ENCODE results near the gene COMMD2.

The COMMD2 gene

DNA sequence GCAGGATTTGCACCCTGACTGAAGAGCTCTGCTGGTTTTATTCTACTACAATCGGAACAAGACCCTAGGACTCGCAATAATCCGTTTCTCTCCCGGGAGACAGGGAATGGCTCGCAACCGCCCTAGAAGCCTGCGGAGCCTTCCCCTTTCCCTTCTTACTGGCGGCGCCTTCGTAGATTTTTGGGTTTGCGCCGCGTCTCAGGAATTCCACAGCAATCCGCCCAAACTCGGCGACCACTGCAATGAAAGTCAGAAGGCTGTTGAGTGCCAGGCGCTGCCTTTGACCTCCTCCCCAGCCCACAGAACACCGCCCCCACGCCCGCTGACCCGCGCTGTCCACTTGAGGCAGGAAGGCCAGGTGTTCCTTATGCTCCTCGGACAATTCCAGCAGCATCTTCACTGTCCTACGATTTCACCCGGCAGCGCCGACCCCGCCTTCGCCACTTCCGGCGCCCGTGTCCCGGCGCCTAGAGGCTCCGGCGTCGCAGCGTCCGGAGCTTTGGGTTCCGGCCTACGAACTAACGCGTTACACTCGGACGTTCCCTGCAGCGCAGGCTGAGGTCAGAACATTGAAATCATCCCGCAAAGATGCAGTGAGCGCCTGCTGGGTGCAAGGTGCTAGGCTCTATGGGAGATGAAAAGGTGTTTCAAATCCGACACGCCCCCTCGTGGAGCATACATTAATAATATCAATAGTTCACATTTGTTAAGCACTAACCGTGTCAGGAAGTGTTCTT lies at the start of gene COMMD2:
COMMD2 (minus strand) TSS at position 439 of the 737 bp plus-strand sequence; CDS start at position 394, 45 bp downstream.
- DNase-seq = peak; percentile 84

- no peak for DNase-seq
Measured at GRCh38 chr3:149801639-149802038, 49.4 kb upstream of the COMMD2 start.

DNA sequence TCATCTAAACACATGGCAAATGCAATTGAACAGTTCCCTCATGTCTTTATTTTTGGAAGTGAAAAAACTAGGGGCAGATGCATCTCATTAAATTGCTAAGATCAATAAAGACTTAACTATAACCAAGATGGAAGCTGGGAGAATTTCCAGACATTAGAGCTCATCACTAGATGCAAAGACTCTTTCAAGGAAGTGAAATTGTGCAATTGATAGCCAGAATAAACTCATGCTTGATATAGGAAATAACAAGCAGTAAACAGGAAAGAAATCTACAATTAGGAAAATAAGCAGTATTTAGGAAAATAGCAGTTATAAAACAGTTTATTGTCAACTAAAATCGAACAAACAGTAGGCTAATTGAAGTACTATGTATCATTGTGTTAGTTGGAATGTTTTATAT lies 48.9 kb upstream of the COMMD2 start:
- no peak for DNase-seq

DNA sequence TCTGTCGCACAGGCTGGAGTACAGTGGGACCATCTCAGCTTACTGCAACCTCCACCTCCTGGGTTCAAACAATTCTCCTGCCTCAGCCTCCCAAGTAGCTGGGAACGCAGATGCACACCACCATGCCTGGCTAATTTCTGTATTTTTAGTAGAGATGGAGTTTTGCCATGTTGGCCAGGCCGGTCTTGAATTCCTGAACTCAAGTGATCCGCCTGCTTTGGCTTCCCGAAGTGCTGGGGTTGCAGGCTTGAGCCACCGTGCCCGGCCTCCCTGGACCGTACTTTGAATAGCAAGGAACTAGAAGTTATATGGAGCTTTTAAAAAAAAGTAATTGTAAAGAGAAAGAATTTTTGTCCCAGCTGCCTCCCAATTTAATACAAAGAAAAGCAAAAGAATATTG lies 48.4 kb upstream of the COMMD2 start:
- DNase-seq = no peak

DNA sequence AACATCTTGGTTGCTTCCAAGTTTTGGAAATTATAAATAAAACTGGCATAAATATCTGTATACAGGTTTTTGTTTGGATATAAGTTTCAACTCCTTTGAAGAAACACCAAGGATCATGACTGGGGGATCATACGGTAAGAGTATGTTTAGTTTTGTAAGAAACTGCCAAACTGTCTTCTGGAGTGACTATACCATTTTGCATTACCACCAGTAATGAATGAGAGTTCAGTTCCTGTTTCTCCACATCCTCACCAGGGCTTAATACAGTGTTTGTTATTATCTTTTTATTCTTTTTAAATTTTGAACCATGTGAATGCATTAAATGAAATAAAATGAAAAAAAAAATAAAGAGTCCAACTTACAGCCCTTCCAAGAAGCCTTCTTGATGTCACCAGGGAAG lies 43.7 kb upstream of the COMMD2 start:
- no peak for DNase-seq

DNA sequence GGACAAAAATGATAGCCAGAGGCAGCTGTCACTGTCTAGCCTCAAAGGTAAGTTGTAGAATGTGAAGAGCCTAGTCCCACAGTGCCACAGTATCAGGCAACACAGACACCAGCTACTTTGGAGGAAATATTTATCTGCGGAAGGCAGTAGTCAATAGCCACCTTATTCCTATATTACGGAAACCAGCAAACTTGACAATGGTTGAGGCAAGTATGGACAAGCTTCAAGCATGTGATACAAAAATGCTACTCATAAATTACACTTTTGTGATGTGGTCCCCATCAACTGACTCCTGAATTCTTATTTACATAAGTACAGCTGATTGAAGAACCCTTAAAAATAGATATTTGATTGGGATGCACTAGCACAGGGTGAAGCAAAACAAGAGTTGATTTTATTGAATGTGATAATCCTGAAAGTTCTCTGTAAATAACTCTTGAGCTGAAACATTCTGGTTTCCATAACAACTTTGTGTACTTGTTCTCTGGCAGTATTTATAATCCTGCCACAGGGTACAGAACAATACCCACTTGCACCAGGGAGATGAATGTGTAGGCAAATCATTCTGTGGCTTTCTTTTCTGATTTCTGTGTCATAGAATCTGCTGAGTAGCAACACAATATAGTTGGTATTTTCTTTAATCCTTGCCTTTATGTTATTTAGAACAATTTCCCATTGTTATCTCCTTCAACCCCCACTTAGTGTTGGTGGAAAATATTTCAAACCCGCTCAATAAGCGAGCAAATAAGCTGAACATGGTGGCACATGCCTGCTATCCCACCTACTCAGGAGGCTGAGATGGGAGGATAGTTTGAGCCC lies 40.4 kb upstream of the COMMD2 start, which contains the start of gene ANKUB1:
ANKUB1 (minus strand) TSS at position 103 of the 819 bp plus-strand sequence. CDS start 188 bp downstream, outside the sequence.
- DNase-seq = no peak

DNA sequence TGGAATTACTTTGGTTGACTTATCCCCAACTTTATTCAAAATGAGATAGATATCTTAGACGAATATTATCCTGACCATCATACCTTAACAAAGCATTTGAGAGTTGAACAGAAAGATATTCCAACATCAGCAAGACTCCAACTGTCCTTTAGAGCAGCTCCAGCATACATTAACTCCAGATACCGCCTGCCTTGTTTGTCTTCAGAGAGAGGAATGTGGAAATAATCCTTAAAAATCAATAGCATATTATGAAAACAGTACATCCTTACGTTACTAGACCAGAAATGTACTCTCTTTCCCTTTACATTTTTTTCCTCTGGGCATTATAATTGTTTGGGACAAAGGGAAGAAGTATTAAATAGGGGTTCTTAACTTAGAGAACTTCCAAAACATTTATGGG lies 38.4 kb upstream of the COMMD2 start:
- DNase-seq = no peak

DNA sequence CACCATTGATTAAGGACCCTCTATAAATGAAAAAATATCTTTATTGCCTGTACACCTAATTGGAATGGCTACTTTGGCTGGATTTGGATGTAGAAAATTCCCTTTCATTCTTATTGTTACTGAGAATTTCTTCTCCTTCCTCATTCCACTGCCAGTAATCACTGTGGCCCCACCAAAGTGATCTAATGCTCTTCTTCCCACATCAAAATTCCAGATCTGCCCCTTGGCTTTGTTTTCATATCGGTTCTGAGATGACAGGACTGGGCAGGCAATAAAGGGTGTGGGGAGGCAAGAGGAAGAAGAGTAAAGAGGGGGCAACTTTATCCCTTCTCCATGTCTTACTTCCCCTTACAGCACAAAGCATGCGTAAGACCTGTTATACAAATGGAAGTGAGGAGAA lies 38.0 kb upstream of the COMMD2 start:
- no peak for DNase-seq

GRCh38 chr3:149784064-149784704 lies 31.9 kb upstream of the COMMD2 start:
- DNase-seq = no peak

DNA sequence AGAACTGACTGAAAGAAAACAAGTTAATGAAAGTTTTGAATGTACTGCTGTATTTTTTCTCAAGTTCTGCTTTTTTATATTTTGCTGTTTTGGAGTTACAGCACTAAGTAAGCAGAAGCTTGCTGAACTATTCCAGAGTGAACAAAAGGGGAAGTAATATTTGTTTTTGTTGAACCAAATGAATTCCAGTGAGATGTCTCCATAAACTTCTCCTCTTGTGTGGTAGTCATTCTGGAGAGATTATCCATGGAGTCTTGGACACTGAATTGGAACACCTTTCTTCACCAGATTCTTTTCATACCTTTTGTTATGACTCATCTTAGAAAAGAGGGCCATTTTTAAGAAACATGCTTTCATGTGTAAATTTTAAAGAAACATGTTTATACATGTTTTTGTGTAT lies 31.3 kb upstream of the COMMD2 start:
- DNase-seq = no peak

DNA sequence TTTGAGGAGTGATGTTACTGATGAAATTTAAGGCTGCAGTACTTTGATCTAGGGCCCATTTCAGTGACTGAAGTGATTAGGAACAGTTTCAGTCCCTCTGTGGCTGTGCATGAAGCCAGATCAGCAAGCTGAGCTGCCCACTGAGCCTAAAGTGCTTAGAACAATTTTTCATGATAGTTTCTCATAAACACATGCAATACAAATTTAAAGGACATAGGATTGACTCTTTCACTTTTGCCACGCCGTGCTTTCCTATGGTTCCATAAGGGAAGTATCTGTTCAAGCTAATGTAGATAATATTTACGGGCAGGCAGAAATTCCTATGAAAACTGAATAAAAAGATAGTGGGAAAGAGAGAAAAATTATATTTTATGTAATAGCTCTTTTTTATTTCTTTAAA lies 29.5 kb upstream of the COMMD2 start:
- DNase-seq = no peak

DNA sequence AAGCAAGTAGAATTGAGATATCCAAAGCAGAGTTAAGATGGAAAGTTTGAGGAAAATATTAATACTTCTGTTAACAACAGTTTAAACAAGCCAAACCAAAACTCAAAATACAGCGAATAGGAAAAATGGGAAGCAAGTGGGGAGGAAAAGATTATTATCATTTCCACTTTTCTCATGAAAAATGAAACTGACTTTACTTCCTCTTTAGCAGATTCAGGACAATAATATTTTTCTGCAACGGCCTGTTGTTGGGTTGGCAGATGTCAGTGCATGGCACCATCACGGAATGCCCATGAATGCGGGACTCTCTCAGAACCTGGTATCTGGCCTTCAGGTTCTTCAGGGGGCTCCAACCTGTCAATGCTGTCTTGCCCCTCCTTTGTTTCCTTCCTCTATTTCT lies 28.9 kb upstream of the COMMD2 start:
- DNase-seq = peak; percentile 9

- DNase-seq = no peak
Measured at GRCh38 chr3:149777414-149778214, 25.3 kb upstream of the COMMD2 start.

DNA sequence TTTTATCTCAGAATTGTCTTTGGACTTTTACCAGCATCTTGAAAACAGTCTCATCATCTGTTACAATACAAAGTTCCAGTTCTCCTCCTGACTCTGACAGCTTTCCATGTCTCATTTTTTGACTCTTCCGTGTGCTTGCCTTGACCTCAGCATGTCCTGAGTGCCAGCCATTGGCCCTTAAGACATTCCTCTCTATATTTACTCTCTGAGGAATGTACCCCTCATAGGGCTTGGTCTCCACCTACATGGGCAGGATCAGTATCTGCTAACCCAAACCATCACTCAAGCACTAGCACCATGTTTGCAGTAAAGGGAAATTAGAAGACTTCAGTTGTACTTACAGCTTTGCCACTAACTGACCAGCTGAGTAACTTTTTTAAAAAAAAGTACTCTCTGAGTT lies 23.9 kb upstream of the COMMD2 start:
- no peak for DNase-seq

- no peak for DNase-seq
Measured at GRCh38 chr3:149772861-149773260, 20.6 kb upstream of the COMMD2 start.

DNA sequence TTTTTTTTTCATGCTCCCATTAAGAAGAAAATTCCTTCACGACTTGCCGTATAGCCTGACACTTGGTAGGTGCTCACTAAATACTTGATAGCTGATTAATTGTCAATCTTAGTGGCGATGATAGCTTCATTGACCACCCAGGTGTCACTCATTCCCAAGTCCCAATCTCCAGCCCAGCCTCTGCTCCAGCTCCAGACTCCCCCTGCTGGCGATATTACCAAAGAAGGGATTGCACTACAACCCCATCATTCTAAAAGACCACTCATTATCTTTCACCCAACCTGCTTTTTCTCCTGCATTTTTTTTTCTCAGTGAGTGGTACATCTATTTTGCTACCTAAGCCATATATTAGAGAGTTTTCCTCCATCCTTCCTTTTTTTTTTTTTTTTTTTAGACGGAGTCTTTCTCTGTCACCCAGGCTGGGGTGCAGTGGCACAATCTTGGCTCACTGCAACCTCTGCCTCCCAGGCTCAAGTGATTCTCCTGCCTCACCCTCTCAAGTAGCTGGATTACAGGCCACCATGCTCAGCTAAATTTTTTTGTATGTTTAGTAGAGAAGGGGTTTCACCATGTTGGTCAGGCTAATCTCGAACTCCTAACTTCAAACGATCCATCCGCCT lies 19.5 kb upstream of the COMMD2 start:
- DNase-seq = peak; percentile 46

DNA sequence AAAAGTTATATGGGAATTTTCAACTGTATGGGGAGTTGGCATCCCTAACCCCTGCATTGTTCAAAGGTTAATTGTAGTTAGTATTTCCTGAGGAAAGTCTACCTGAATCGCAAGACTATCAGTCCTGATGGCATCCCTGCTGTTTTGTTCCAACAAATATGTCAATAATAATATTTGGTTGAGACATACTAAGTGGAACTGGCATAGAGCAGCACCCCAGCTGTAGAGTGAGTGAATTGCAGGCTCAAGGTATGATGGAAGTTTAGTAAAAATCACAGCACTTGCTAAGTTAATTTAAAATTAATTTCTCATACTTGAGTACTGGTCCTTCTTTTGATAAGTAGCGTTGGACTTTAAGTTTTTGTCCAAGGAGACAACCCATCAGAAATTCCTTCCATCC lies 18.0 kb upstream of the COMMD2 start:
- no peak for DNase-seq

DNA sequence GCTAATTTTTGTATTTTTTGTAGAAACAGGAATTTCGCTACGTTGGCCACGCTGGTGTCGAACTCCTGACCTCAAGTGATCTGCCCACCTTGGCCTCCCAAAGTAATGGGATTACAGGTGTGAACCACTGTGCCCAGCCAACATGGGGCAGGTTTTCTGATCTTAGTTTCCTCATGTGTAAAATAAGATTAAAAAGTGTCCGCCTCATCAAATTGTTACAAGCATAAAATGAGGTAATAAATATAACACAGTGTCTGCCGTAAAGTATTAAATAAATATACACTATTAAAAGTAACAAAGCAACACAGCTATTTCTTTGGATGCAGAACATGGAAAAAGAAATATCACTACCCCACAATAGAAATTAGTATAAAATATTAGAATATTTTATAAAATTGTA lies 16.4 kb upstream of the COMMD2 start:
- DNase-seq = no peak

DNA sequence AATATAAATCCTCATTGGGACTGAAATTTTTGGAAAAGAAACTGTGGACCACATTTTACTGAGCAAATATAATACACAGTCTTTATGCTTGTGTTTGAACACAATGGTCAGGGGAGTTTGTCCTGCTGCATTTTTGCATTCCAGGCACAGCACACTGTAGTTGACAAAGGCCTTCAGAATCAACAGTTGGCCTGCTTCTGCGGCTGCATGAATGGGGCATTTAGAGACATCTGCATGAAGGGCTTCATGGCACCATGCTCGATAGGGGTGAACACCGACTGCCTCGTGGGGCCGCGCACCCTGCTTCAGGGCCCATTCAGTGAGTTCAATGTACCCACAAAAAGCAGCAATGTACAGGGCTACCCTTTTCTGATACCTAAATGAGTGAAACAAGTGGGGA lies 15.4 kb upstream of the COMMD2 start:
- DNase-seq = no peak

DNA sequence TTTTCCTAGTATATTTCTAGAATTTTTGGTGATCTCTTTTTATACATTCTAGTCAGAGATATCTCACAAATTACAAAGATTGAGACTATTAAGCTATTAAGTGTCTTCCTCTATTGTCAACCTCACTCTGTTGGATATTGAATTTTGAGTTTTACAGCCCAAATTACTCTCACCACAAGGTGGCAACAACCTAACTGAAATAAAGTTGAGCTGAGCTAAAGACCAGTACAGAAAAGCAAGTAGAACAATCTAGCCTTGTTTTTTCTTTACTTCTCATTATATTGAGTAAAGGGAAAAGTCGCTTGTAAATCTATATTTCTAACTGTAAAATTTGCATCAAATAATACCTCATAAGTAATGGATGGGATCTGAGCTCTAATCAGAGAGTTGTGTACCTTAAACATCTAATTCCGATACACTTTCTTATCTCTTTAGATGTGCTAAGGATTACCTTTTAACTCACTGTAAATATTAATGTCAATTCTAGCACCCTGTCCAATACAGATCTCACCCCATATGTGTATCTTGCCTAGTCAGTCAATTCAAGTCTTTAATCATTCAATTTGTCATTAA lies 13.6 kb upstream of the COMMD2 start:
- DNase-seq = peak; percentile 11

- DNase-seq = no peak
Measured at GRCh38 chr3:149764302-149764701, 12.0 kb upstream of the COMMD2 start.
